Measurements from ENCODE around the gene ZNF597.

Gene ZNF597

DNA sequence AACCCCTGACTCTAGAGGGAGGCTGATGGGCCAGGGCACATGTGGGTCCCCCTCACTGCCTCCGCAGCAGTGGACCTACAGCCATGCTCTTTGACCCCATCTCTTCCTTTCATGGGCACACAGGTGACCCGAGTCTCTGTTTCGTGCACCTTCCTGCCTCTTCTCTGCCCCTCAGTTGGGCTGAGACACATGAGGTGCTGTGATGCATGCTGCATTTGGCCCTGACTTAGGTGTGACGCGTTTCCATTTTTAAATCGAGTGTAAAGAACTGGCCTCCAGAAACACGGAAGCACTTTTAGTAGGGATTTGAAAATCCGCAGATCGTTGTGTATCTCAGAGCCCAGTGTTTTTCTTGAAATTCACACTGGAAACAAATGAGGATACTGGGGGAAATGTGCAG lies 27.4 kb upstream of the ZNF597 start:
- TF ChIP-seq, protein P1, sequence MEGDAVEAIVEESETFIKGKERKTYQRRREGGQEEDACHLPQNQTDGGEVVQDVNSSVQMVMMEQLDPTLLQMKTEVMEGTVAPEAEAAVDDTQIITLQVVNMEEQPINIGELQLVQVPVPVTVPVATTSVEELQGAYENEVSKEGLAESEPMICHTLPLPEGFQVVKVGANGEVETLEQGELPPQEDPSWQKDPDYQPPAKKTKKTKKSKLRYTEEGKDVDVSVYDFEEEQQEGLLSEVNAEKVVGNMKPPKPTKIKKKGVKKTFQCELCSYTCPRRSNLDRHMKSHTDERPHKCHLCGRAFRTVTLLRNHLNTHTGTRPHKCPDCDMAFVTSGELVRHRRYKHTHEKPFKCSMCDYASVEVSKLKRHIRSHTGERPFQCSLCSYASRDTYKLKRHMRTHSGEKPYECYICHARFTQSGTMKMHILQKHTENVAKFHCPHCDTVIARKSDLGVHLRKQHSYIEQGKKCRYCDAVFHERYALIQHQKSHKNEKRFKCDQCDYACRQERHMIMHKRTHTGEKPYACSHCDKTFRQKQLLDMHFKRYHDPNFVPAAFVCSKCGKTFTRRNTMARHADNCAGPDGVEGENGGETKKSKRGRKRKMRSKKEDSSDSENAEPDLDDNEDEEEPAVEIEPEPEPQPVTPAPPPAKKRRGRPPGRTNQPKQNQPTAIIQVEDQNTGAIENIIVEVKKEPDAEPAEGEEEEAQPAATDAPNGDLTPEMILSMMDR (conservative IDR thresholded peaks at IDR 0.05), result no peak
- no peak for TF ChIP-seq ZFX (IDR thresholded peaks at IDR 0.05)
- H3K27ac ChIP-seq, result no peak overlapping the region; the same call in 1 of the 2 replicates

GRCh38 chr16:3469736-3470135 lies 26.4 kb upstream of the ZNF597 start:
- no peak overlapping the region; the same call in 1 of the 2 replicates for H3K27ac ChIP-seq
- TF ChIP-seq ZFX (IDR thresholded peaks at IDR 0.05), result no peak
- TF ChIP-seq, protein P1 (conservative IDR thresholded peaks at IDR 0.05), result no peak

GRCh38 chr16:3468501-3468900 lies 25.2 kb upstream of the ZNF597 start:
- TF ChIP-seq, protein P1 (conservative IDR thresholded peaks at IDR 0.05), result no peak
- no peak for TF ChIP-seq ZFX (IDR thresholded peaks at IDR 0.05)
- no peak overlapping the region; the same call in 1 of the 2 replicates for H3K27ac ChIP-seq

- no peak for TF ChIP-seq ZFX (IDR thresholded peaks at IDR 0.05)
- TF ChIP-seq, protein P1 (conservative IDR thresholded peaks at IDR 0.05), result no peak
- no peak overlapping the region; the same call in 1 of the 2 replicates for H3K27ac ChIP-seq
These were observed 24.6 kb upstream of the ZNF597 start for GRCh38 chr16:3467921-3468320.

DNA sequence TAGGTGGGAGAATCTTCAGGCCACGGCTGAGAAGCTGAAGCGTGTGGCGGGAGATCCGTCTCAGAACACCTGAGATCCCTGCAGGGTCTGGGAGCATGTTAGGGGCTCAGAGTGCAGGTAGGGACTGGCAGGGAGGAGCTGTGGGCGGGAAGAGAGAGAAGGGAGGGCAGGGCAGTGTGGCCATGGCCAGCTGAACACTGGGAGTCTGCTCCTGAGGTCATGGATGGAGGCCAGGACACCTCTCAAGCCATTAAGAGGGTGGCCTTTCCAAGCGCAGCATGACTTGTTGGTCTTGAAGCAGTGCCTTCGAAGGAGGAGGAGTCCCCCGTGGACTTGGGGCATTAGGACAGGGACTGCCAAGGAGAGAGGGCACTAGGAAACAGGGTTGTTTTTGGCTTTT lies 23.9 kb upstream of the ZNF597 start:
- no peak for TF ChIP-seq ZFX (IDR thresholded peaks at IDR 0.05)
- H3K27ac ChIP-seq, result no peak overlapping the region

- no peak for TF ChIP-seq ZFX (IDR thresholded peaks at IDR 0.05)
- TF ChIP-seq, protein P1 (conservative IDR thresholded peaks at IDR 0.05), result no peak
- no peak overlapping the region for H3K27ac ChIP-seq
These were observed 22.7 kb upstream of the ZNF597 start for GRCh38 chr16:3465911-3466584.

- no peak overlapping the region for H3K27ac ChIP-seq
- TF ChIP-seq, protein P1 (conservative IDR thresholded peaks at IDR 0.05), result no peak
- TF ChIP-seq ZFX (IDR thresholded peaks at IDR 0.05), result no peak
These were observed 22.0 kb upstream of the ZNF597 start for GRCh38 chr16:3465301-3465700.

- TF ChIP-seq ZFX (IDR thresholded peaks at IDR 0.05), result no peak
- TF ChIP-seq, protein P1 (conservative IDR thresholded peaks at IDR 0.05), result no peak
- H3K27ac ChIP-seq, result no peak overlapping the region
These were observed 17.8 kb upstream of the ZNF597 start for GRCh38 chr16:3461151-3461550.
